ENCODE results near the gene RBL1.
"Not testable (repeated sequence)": the region's sequence is repeated elsewhere in the genome, so short reads cannot be mapped to it uniquely, and the experiment has no call there.

Gene RBL1

GRCh38 chr20:37075932-37076685 is 19.7 kb downstream of the RBL1 start:
- DNase-seq (ENCODE audit: low read depth) = no peak

GRCh38 chr20:37072293-37073196 is 23.3 kb downstream of the RBL1 start:
- no peak for DNase-seq (ENCODE audit: low read depth)

GRCh38 chr20:37071481-37071911 is 24.3 kb downstream of the RBL1 start:
- no peak for DNase-seq (ENCODE audit: low read depth)

- DNase-seq (ENCODE audit: low read depth) = not testable (repeated sequence)
Observed at GRCh38 chr20:37069563-37069962, 26.2 kb downstream of the RBL1 start.

GRCh38 chr20:37066168-37066567 is 29.6 kb downstream of the RBL1 start:
- no peak for DNase-seq (ENCODE audit: low read depth)

- DNase-seq (ENCODE audit: low read depth) = no peak
Observed at GRCh38 chr20:37055276-37055675, 40.5 kb downstream of the RBL1 start.

GRCh38 chr20:37053230-37053950 is 42.4 kb downstream of the RBL1 start:
- DNase-seq (ENCODE audit: low read depth) = no peak

- DNase-seq (ENCODE audit: low read depth) = no peak
Observed at GRCh38 chr20:37042986-37043972, 52.5 kb downstream of the RBL1 start.

- not testable (repeated sequence) for DNase-seq (ENCODE audit: low read depth)
Observed at GRCh38 chr20:37039366-37039765, 56.4 kb downstream of the RBL1 start.

- no peak for DNase-seq (ENCODE audit: low read depth)
Observed at GRCh38 chr20:37032077-37032476, 63.7 kb downstream of the RBL1 start.

- no peak for DNase-seq (ENCODE audit: low read depth)
Observed at GRCh38 chr20:37020636-37021035, 75.2 kb downstream of the RBL1 start.

GRCh38 chr20:37012631-37013030 is 83.2 kb downstream of the RBL1 start:
- not testable (repeated sequence) for DNase-seq (ENCODE audit: low read depth)

GRCh38 chr20:37011858-37012257 is 83.9 kb downstream of the RBL1 start:
- not testable (repeated sequence) for DNase-seq (ENCODE audit: low read depth)

GRCh38 chr20:37011147-37011546 is 84.7 kb downstream of the RBL1 start:
- DNase-seq (ENCODE audit: low read depth) = no peak

- DNase-seq (ENCODE audit: low read depth) = peak; percentile 2
Observed at GRCh38 chr20:37007898-37008649, 87.7 kb downstream of the RBL1 start.

GRCh38 chr20:37005062-37005942 is 90.5 kb downstream of the RBL1 start:
- not testable (repeated sequence) for DNase-seq (ENCODE audit: low read depth)

GRCh38 chr20:37001634-37002033 is 94.2 kb downstream of the RBL1 start:
- DNase-seq (ENCODE audit: low read depth) = not testable (repeated sequence)

GRCh38 chr20:37000171-37000570 is 95.6 kb downstream of the RBL1 start:
- DNase-seq (ENCODE audit: low read depth) = not testable (repeated sequence)

GRCh38 chr20:36998652-36999051 is 97.1 kb downstream of the RBL1 start:
- peak; percentile 23 for DNase-seq (ENCODE audit: low read depth)

Data from T follicular helper cell (primary cell).